Neural cell (in vitro differentiated cells): ENCODE results near the gene CPAMD8.

ENCODE experiments used
- EP300 ChIP-seq: fragments of 450-650 bp; conservative IDR thresholded peaks from 2 replicates; pipeline ENCODE4 v1.6.1; 2014; ENCODE audit warnings: antibody characterized with exemption, mild to moderate bottlenecking, moderate library complexity; ENCODE audit not compliant: poor library complexity, severe bottlenecking
- EZH2 ChIP-seq: fragments of 200-600, 300-800 bp; shearing (Covaris generic), sonication (generic); IDR thresholded peaks from 2 replicates; pipeline ENCODE4 v1.6.1; 2014; ENCODE audit warnings: antibody characterized with exemption, low read length, borderline replicate concordance, mild to moderate bottlenecking; ENCODE audit not compliant: insufficient read depth, poor library complexity, severe bottlenecking
- MXI1 ChIP-seq: fragments of 450-650 bp; conservative IDR thresholded peaks from 2 replicates; pipeline ENCODE4 v1.6.1; 2014; ENCODE audit warnings: antibody characterized with exemption, mild to moderate bottlenecking; ENCODE audit not compliant: poor library complexity, severe bottlenecking
- POLR2AphosphoS5 ChIP-seq: IDR thresholded peaks from 2 replicates; pipeline ENCODE4 v1.6.1; 2012
- RAD21 ChIP-seq: fragments of 450-650 bp; conservative IDR thresholded peaks from 2 replicates; pipeline ENCODE4 v1.6.1; 2014; ENCODE audit warnings: antibody characterized with exemption, mild to moderate bottlenecking, moderate library complexity
- SMC3 ChIP-seq: fragments of 450-650 bp; conservative IDR thresholded peaks from 2 replicates; pipeline ENCODE4 v1.6.1; 2014; ENCODE audit warnings: antibody characterized with exemption, mild to moderate bottlenecking, moderate library complexity; ENCODE audit not compliant: poor library complexity
- TAF1 ChIP-seq: IDR thresholded peaks from 2 replicates; pipeline ENCODE4 v1.6.1; 2012; ENCODE audit warnings: low read depth
- TF ChIP-seq, protein P1 (sequence below): fragments of 450-650 bp; IDR thresholded peaks from 2 replicates; pipeline ENCODE4 v1.5.1; 2014; ENCODE audit warnings: antibody characterized with exemption, mild to moderate bottlenecking, moderate library complexity; ENCODE audit not compliant: poor library complexity, severe bottlenecking
- TF ChIP-seq, protein P2 (sequence below): IDR thresholded peaks from 2 replicates; pipeline ENCODE4 v1.6.1; 2012; ENCODE audit warnings: borderline replicate concordance

- no peak for TF ChIP-seq RAD21
- TF ChIP-seq, protein P1, sequence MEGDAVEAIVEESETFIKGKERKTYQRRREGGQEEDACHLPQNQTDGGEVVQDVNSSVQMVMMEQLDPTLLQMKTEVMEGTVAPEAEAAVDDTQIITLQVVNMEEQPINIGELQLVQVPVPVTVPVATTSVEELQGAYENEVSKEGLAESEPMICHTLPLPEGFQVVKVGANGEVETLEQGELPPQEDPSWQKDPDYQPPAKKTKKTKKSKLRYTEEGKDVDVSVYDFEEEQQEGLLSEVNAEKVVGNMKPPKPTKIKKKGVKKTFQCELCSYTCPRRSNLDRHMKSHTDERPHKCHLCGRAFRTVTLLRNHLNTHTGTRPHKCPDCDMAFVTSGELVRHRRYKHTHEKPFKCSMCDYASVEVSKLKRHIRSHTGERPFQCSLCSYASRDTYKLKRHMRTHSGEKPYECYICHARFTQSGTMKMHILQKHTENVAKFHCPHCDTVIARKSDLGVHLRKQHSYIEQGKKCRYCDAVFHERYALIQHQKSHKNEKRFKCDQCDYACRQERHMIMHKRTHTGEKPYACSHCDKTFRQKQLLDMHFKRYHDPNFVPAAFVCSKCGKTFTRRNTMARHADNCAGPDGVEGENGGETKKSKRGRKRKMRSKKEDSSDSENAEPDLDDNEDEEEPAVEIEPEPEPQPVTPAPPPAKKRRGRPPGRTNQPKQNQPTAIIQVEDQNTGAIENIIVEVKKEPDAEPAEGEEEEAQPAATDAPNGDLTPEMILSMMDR: no peak
- TF ChIP-seq EP300: no peak
- TF ChIP-seq POLR2AphosphoS5: no peak
- TF ChIP-seq EZH2: no peak
- TF ChIP-seq, protein P2, sequence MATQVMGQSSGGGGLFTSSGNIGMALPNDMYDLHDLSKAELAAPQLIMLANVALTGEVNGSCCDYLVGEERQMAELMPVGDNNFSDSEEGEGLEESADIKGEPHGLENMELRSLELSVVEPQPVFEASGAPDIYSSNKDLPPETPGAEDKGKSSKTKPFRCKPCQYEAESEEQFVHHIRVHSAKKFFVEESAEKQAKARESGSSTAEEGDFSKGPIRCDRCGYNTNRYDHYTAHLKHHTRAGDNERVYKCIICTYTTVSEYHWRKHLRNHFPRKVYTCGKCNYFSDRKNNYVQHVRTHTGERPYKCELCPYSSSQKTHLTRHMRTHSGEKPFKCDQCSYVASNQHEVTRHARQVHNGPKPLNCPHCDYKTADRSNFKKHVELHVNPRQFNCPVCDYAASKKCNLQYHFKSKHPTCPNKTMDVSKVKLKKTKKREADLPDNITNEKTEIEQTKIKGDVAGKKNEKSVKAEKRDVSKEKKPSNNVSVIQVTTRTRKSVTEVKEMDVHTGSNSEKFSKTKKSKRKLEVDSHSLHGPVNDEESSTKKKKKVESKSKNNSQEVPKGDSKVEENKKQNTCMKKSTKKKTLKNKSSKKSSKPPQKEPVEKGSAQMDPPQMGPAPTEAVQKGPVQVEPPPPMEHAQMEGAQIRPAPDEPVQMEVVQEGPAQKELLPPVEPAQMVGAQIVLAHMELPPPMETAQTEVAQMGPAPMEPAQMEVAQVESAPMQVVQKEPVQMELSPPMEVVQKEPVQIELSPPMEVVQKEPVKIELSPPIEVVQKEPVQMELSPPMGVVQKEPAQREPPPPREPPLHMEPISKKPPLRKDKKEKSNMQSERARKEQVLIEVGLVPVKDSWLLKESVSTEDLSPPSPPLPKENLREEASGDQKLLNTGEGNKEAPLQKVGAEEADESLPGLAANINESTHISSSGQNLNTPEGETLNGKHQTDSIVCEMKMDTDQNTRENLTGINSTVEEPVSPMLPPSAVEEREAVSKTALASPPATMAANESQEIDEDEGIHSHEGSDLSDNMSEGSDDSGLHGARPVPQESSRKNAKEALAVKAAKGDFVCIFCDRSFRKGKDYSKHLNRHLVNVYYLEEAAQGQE: no peak
- TF ChIP-seq MXI1: no peak
- TF ChIP-seq SMC3: no peak
- no peak for TF ChIP-seq TAF1
These were observed 115.6 kb downstream of the CPAMD8 start for GRCh38 chr19:16911046-16911445.
